ENCODE data around the gene RCOR3.
A peak's percentile ranks its signal among the peaks of the same experiment; 100 is the strongest.

RCOR3 gene

GRCh38 chr1:211258756-211259637, at the start of gene RCOR3:
Gene RCOR3 (plus strand): TSS chr1:211259366. CDS start chr1:211259561, 195 bp downstream.
- Histone ChIP-seq H3K4me3 (ENCODE audit: low read depth in 1 of 2, low read length in 2 of 2) (peak within 1 kb of the TSS; percentile 98 to 99), H3K4me1 (ENCODE audit: insufficient read depth, low read length) (peaks cover 27% of the 10 kb centered on the region), H2AFZ (ENCODE audit: low read depth, low read length) (peak within 1 kb of the TSS; percentile 100), H3K27ac (ENCODE audit: low read length) (peak within 1 kb of the TSS; percentile 100), H3K36me3 (ENCODE audit: insufficient read depth, low read length) (peaks cover 3% of the 10 kb centered on the region), H4K20me1 (ENCODE audit: insufficient read depth, low read length) (peaks cover 5% of the 10 kb centered on the region; the same call in 1 of the 2 replicates), H3K9me3 (ENCODE audit: insufficient read depth, low read length, severe bottlenecking) (no peaks in the 10 kb centered on the region), H3K79me2 (ENCODE audit: insufficient read depth, low read length) (peaks cover 51% of the 10 kb centered on the region), H3K27me3 (ENCODE audit: insufficient read depth, low read length, poor library complexity) (no peaks in the 10 kb centered on the region), H3K4me2 (ENCODE audit: insufficient read depth, low read length) (peak within 1 kb of the TSS; percentile 94), H3K9ac (ENCODE audit: low read depth, low read length) (peak within 1 kb of the TSS; percentile 100)
- peak; percentile 95 for DNase-seq
- TF ChIP-seq EZH2 (IDR thresholded peaks at IDR 0.05; ENCODE audit: borderline replicate concordance, low read depth, low read length, severe bottlenecking) = no peak
- peak; percentile 68 for TF ChIP-seq CTCF (IDR thresholded peaks at IDR 0.05; ENCODE audit: borderline replicate concordance, extremely low read depth, low read length, poor library complexity, severe bottlenecking)
- peak; percentile 75 for ATAC-seq (ENCODE audit: insufficient read depth, low read depth)

GRCh38 chr1:211210052-211210451, 49.1 kb upstream of the RCOR3 start:
- H3K4me1 ChIP-seq (ENCODE audit: insufficient read depth, low read length) = no peaks in the 10 kb centered on the region
- no peaks in the 10 kb centered on the region for H3K27me3 ChIP-seq (ENCODE audit: insufficient read depth, low read length, poor library complexity)
- H3K4me3 ChIP-seq (ENCODE audit: low read depth in 1 of 2, low read length in 2 of 2) = no peak overlapping the region
- H3K36me3 ChIP-seq (ENCODE audit: insufficient read depth, low read length) = no peaks in the 10 kb centered on the region
- no peaks in the 10 kb centered on the region for H3K9me3 ChIP-seq (ENCODE audit: insufficient read depth, low read length, severe bottlenecking)
- H4K20me1 ChIP-seq (ENCODE audit: insufficient read depth, low read length) = no peaks in the 10 kb centered on the region
- H3K9ac ChIP-seq (ENCODE audit: low read depth, low read length) = no peak overlapping the region
- TF ChIP-seq EZH2 (IDR thresholded peaks at IDR 0.05; ENCODE audit: borderline replicate concordance, low read depth, low read length, severe bottlenecking) (no peak), CTCF (IDR thresholded peaks at IDR 0.05; ENCODE audit: borderline replicate concordance, extremely low read depth, low read length, poor library complexity, severe bottlenecking) (no peak)
- no peak for DNase-seq
- no peak for ATAC-seq (ENCODE audit: insufficient read depth, low read depth)
- no peak overlapping the region for H3K4me2 ChIP-seq (ENCODE audit: insufficient read depth, low read length)
- H2AFZ ChIP-seq (ENCODE audit: low read depth, low read length) = no peak overlapping the region
- no peaks in the 10 kb centered on the region for H3K79me2 ChIP-seq (ENCODE audit: insufficient read depth, low read length)
- no peak overlapping the region for H3K27ac ChIP-seq (ENCODE audit: low read length)

GRCh38 chr1:211210965-211211364, 48.2 kb upstream of the RCOR3 start:
- H3K9me3 ChIP-seq (ENCODE audit: insufficient read depth, low read length, severe bottlenecking) = no peaks in the 10 kb centered on the region
- no peaks in the 10 kb centered on the region for H3K4me1 ChIP-seq (ENCODE audit: insufficient read depth, low read length)
- no peak for TF ChIP-seq CTCF (IDR thresholded peaks at IDR 0.05; ENCODE audit: borderline replicate concordance, extremely low read depth, low read length, poor library complexity, severe bottlenecking)
- TF ChIP-seq EZH2 (IDR thresholded peaks at IDR 0.05; ENCODE audit: borderline replicate concordance, low read depth, low read length, severe bottlenecking) = no peak
- no peaks in the 10 kb centered on the region for H3K36me3 ChIP-seq (ENCODE audit: insufficient read depth, low read length)
- ATAC-seq (ENCODE audit: insufficient read depth, low read depth) (no peak), DNase-seq (no peak)
- H3K4me3 ChIP-seq (ENCODE audit: low read depth in 1 of 2, low read length in 2 of 2) = no peak overlapping the region
- H3K27me3 ChIP-seq (ENCODE audit: insufficient read depth, low read length, poor library complexity) = no peaks in the 10 kb centered on the region
- H3K79me2 ChIP-seq (ENCODE audit: insufficient read depth, low read length) = no peaks in the 10 kb centered on the region
- no peak overlapping the region for H3K9ac ChIP-seq (ENCODE audit: low read depth, low read length)
- H3K4me2 ChIP-seq (ENCODE audit: insufficient read depth, low read length) = no peak overlapping the region
- no peak overlapping the region for H2AFZ ChIP-seq (ENCODE audit: low read depth, low read length)
- H3K27ac ChIP-seq (ENCODE audit: low read length) = no peak overlapping the region
- no peaks in the 10 kb centered on the region for H4K20me1 ChIP-seq (ENCODE audit: insufficient read depth, low read length)

Data from DND-41 (cell line).